Neutrophil (primary cell): Measurements from ENCODE around the gene NMT1.
"Not testable (repeated sequence)": the region's sequence is repeated elsewhere in the genome, so short reads cannot be mapped to it uniquely, and the experiment has no call there.

Experiments used
- H3K27ac ChIP-seq: fragments of 200-600 bp; sonication (generic); 2 replicates; pipeline ENCODE4 v1.5.1; 2016; ENCODE audit warnings: mild to moderate bottlenecking, moderate library complexity
- H3K27me3 ChIP-seq: fragments of 200-600 bp; sonication (generic); 2 replicates; pipeline ENCODE4 v1.6.0; 2016; ENCODE audit warnings: mild to moderate bottlenecking
- H3K36me3 ChIP-seq: fragments of 200-600 bp; sonication (generic); 2 replicates; pipeline ENCODE4 v1.5.1; 2017
- H3K4me1 ChIP-seq, 2 experiments: fragments of 200-600 bp in 1 of 2; sonication (generic) in 1 of 2; 1 replicate in 1 of 2; 2 replicates in 1 of 2; pipeline versions ENCODE4 v1.5.1 to v1.6.1; 2013 to 2016; ENCODE audit warnings: low read depth in 1 of 2, low read length in 1 of 2, mild to moderate bottlenecking in 1 of 2, moderate library complexity in 1 of 2; ENCODE audit not compliant: control insufficient read depth in 1 of 2, insufficient read depth in 1 of 2
- H3K4me3 ChIP-seq, 2 experiments: fragments of 200-600 bp in 1 of 2; sonication (generic) in 1 of 2; 1 replicate in 1 of 2; 2 replicates in 1 of 2; pipeline ENCODE4 v1.5.1; 2013 to 2016; ENCODE audit warnings: low read depth in 1 of 2, low read length in 1 of 2, mild to moderate bottlenecking in 1 of 2, moderate library complexity in 1 of 2
- H3K9me3 ChIP-seq: fragments of 200-600 bp; sonication (generic); 2 replicates; pipeline ENCODE4 v1.5.1; 2016
- CTCF ChIP-seq: fragments of 200-600 bp; sonication (generic); IDR thresholded peaks from 2 replicates; pipeline ENCODE4 v1.5.1; 2016; ENCODE audit warnings: antibody characterized with exemption

NMT1 gene

GRCh38 chr17:45120558-45120957 is 59.4 kb downstream of the NMT1 start:
- TF ChIP-seq CTCF: no peak
- no peak overlapping the region for H3K4me3 ChIP-seq
- H3K9me3 ChIP-seq: no peaks in the 10 kb centered on the region

GRCh38 chr17:45121055-45121454 is 59.9 kb downstream of the NMT1 start:
- H3K9me3 ChIP-seq: no peaks in the 10 kb centered on the region
- H3K4me3 ChIP-seq: no peak overlapping the region
- no peaks in the 10 kb centered on the region for H3K36me3 ChIP-seq
- no peak for TF ChIP-seq CTCF
- no peak overlapping the region for H3K27ac ChIP-seq
- peaks cover 30% of the 10 kb centered on the region for H3K27me3 ChIP-seq
- H3K4me1 ChIP-seq: no peaks in the 10 kb centered on the region

More at GRCh38 chr17:45120558-45120957, 59.4 kb downstream of the NMT1 start:
- H3K36me3 ChIP-seq: no peaks in the 10 kb centered on the region
- H3K27me3 ChIP-seq: peaks cover 30% of the 10 kb centered on the region
- H3K4me1 ChIP-seq: no peaks in the 10 kb centered on the region
- no peak overlapping the region for H3K27ac ChIP-seq

GRCh38 chr17:45123076-45123770 is 62.1 kb downstream of the NMT1 start:
- H3K4me1 ChIP-seq: peaks cover 15 to 17% of the 10 kb centered on the region in 2 experiments
- peaks cover 30% of the 10 kb centered on the region for H3K27me3 ChIP-seq
- TF ChIP-seq CTCF: no peak
- H3K36me3 ChIP-seq: no peaks in the 10 kb centered on the region
- no peaks in the 10 kb centered on the region for H3K9me3 ChIP-seq
- no peak overlapping the region for H3K4me3 ChIP-seq
- no peak overlapping the region for H3K27ac ChIP-seq

- Histone ChIP-seq H3K27ac (no peak overlapping the region), H3K36me3 (no peaks in the 10 kb centered on the region), H3K4me3 (no peak overlapping the region), H3K4me1 (peaks cover 15 to 19% of the 10 kb centered on the region in 2 experiments), H3K27me3 (peaks cover 30% of the 10 kb centered on the region), H3K9me3 (no peaks in the 10 kb centered on the region)
- no peak for TF ChIP-seq CTCF
Observed at GRCh38 chr17:45123930-45124796, 63.0 kb downstream of the NMT1 start.

GRCh38 chr17:45124797-45125122 is 63.6 kb downstream of the NMT1 start:
- H3K4me1 ChIP-seq: peaks cover 15 to 19% of the 10 kb centered on the region in 2 experiments
- not testable (repeated sequence) for H3K27ac ChIP-seq, H3K4me3 ChIP-seq

GRCh38 chr17:45125509-45125908 is 64.4 kb downstream of the NMT1 start:
- Histone ChIP-seq H3K36me3 (no peaks in the 10 kb centered on the region), H3K27me3 (peaks cover 20% of the 10 kb centered on the region), H3K27ac (no peak overlapping the region), H3K4me3 (no peak overlapping the region), H3K9me3 (no peaks in the 10 kb centered on the region), H3K4me1 (peaks cover 15 to 19% of the 10 kb centered on the region in 2 experiments)
- no peak for TF ChIP-seq CTCF

More at GRCh38 chr17:45124797-45125122, 63.6 kb downstream of the NMT1 start:
- not testable (repeated sequence) for H3K36me3 ChIP-seq, H3K9me3 ChIP-seq
- peaks cover 28% of the 10 kb centered on the region for H3K27me3 ChIP-seq
